C4-2B (cell line): ENCODE results near the gene P3R3URF.

Source experiments
- ZFX ChIP-seq: fragments of 450-650 bp; IDR thresholded peaks from 2 replicates; pipeline ENCODE4 v1.6.1; 2017
- TF ChIP-seq, protein P1 (sequence below): fragments of 450-650 bp; conservative IDR thresholded peaks from 2 replicates; pipeline ENCODE4 v1.5.1; 2017; ENCODE audit warnings: mild to moderate bottlenecking

DNA sequence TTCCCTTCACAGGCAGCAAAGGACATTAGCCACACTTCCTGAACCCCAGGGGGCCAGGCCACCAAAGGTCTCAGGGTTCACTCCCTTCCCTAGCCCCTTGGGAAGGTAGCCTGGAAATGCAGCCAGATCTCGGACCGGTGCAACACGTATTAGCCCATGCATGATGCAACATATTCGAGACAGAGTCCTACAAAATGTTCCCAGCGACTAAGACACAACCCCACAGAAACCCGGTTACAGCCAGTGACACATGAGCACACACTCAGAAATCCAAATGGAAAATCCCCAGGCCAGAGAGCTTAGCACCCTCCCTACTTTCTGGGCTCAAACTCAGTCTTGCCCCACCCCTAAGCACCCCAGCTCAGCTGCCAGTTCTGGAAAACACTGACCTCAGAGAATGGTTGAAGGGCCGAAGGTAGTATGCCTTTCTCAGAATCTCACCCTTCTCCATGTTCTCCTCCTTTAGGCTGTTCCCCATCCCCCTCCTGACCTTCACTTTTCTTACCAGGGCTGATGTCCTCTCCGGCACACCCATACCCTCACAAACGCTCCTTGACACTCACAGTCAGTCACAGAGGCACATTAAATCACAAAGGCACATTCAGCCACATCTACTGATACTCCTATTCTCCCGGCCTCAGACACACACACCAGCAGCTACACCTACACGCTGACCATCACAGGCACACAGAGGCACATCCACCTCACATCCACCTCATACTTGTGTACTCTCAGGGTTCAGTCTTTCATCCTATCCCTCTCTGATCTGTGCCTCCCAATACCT, 1.6 kb downstream of the P3R3URF start, which contains the start of gene TSPAN1:
- TF ChIP-seq, protein P1, sequence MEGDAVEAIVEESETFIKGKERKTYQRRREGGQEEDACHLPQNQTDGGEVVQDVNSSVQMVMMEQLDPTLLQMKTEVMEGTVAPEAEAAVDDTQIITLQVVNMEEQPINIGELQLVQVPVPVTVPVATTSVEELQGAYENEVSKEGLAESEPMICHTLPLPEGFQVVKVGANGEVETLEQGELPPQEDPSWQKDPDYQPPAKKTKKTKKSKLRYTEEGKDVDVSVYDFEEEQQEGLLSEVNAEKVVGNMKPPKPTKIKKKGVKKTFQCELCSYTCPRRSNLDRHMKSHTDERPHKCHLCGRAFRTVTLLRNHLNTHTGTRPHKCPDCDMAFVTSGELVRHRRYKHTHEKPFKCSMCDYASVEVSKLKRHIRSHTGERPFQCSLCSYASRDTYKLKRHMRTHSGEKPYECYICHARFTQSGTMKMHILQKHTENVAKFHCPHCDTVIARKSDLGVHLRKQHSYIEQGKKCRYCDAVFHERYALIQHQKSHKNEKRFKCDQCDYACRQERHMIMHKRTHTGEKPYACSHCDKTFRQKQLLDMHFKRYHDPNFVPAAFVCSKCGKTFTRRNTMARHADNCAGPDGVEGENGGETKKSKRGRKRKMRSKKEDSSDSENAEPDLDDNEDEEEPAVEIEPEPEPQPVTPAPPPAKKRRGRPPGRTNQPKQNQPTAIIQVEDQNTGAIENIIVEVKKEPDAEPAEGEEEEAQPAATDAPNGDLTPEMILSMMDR: no peak
- TF ChIP-seq ZFX: no peak
